HG03045 (cell line): ENCODE results near the gene CCNL1.
"Not testable (repeated sequence)": the region's sequence is repeated elsewhere in the genome, so short reads cannot be mapped to it uniquely, and the experiment has no call there.

Experiments
- ATAC-seq: cut with Tn5 transposase; IDR thresholded peaks from one replicate; pipeline ENCODE4 v1.9.1; 2021; ENCODE audit warnings: mild to moderate bottlenecking, moderate library complexity; ENCODE audit not compliant: unreplicated experiment

CCNL1 gene

DNA sequence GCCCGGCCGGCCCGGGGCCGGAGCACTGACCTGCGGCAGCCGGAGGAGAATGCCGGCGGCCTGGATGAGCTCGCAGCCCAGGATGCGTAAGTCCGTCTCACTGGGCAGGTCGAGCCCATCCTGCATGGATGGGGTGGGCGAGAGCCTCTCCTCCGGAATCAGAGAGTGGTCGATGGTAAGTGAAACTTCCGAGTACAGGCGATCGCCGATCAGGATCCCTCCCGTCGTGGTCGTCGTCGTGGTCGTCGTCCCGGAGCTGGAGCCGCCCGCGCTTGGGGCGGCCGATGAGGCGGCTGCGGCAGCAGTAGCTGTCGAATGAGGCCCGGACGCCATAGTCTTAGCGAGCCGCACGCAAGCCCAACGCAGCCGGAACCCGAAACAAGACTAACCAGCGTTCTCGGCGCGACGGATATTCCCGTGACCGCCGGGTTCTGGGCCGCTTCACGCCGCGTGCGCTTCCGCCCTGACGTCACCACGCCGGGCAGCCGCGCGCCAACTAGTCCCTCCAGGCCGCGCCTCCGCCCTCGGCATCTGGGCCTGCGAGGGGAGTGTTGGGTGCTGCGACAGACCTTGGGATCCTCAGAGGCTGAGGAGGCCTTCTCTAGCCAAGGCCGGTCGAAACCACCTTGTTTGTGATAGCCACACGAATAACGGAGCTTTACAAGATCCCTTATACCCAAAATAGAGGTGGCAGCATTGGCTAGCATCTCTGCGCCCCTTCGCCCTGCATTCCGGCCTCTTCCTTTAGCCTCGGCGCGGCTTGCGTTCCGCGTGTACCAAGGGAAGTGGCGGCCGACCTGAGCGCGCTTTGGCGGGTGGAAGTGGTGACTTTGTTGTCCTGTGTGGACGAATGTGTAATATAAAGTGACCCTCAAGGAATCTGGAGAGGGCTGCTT is at the start of gene CCNL1:
CCNL1 (minus strand) TSS at position 386 of the 896 bp plus-strand sequence; CDS start at position 333, 53 bp downstream.
- ATAC-seq, result peak; percentile 78

GRCh38 chr3:157204880-157205279 is 44.9 kb upstream of the CCNL1 start:
- ATAC-seq, result no peak

DNA sequence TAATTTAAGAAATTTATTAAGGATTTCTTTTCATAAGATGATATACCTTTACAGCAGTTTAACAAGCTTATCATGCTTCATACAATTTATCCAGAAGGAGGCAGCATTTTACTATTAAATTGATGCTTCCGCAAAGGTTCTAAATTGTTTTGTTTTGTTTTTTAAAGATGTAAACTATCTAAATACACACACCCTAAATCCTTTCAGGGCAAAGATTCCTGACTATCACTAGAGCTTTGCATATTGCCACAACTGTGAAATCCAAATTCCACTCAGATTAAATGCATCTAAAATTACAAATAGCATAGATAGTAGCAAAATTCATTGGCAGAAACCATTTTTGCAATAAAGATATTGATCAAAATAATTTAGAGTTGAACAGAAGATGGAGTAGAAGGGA is 44.5 kb upstream of the CCNL1 start:
- no peak for ATAC-seq

- no peak for ATAC-seq
These were observed 41.8 kb upstream of the CCNL1 start for GRCh38 chr3:157201648-157202278.

DNA sequence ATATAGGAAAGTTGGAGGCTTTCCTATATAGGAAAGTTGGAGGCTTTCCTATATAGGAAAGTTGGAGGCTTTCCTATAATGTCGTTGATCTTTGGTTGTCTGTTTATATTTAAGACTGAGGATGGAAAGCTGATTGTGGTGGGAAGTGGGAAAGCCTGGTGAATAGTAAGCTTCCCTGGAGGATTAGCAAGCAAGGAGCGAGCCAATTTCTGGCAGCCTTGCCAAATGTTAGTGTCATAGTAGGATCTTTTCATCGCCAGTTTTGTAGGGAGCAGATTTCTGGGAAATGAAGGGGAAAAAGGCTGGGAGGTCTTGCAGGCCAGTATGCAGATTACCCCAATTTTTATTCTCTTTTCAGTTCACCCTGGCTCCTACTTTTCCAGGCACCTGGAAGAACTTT is 39.9 kb upstream of the CCNL1 start:
- no peak for ATAC-seq

DNA sequence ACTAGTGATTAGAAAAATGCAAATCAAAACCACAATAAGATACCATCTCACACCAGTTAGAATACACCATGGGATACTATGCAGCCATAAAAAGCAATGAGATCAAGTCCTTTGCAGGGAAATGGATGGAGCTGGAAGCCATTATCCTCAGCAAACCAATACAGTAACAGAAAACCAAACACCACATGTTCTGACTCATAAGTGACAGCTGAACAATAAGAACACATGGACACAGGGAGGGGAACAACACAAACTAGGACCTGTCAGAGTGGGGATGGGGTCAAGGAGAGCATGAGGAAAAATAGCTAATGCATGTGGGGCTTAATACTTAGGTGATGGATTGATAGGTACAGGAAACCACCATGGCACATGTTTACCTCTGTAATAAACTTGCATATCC is 36.0 kb upstream of the CCNL1 start:
- ATAC-seq, result no peak

DNA sequence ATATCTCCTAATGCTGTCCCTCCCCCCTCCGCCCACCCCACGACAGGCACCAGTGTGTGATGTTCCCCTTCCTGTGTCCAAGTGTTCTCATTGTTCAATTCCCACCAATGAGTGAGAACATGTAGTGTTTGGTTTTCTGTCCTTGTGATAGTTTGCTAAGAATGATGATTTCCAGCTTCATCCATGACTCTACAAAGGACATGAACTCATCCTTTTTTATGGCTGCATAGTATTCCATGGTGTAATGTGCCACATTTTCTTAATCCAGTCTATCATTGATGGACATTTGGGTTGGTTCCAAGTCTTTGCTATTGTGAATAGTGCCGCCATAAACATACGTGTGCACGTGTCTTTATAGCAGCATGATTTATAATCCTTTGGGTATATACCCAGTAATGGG is 31.2 kb upstream of the CCNL1 start:
- not testable (repeated sequence) for ATAC-seq

GRCh38 chr3:157190380-157190872 is 30.5 kb upstream of the CCNL1 start:
- no peak for ATAC-seq

DNA sequence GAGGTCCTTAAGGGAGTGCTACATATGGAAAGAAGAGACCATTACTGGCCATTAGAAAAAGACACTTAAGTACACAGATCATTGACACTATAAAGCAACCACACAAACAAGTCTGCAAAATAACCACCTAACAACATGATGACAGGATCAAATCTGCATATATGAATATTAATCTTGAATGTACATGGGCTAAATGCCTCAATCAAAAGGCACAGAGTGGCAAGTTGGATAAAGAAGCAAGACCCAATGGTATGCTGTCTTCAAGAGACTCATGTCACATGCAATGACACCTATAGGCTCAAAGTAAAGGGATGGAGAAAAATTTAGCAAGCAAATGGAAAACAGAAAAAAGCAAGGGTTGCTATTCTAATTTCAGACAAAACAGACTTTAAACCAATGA is 28.4 kb upstream of the CCNL1 start:
- no peak for ATAC-seq

DNA sequence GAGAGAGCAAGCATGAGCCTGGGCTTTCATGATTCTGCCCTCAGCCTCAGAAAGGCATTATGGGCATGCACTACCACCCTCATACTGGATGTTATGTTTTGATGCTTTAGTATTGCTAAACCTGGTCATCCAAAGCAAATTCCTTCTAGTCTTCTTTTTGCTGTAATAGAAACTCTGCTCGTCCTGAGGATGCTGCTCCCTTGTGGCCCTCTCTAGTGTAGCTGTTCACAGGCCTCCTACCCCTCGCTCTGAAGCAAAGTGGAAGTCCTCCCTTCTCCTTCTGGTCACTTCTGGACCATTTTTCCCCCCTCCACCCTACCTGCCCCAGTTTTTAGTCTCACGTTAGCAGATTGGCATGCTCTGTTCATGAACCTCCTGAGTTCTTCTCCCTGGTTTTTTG is 22.9 kb upstream of the CCNL1 start:
- no peak for ATAC-seq

DNA sequence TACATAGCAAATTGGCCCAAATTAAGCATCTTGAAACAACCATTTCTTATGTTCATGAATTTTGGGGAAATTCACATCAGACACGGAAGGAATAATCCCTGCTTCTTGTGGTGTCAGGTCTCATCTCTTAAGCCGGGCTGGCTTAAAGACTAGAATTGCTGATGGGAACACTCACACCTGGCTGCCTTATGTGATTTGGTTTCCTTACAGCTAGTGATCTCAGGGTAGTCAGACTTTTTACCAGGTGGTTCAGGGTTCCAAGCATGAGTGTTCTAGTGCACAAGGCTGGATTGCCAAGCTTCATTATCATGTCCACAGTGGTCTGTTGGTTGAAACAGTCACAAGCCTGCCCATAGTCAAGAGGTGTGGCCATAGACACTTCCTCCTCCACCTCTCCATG is 20.3 kb upstream of the CCNL1 start:
- ATAC-seq, result no peak

DNA sequence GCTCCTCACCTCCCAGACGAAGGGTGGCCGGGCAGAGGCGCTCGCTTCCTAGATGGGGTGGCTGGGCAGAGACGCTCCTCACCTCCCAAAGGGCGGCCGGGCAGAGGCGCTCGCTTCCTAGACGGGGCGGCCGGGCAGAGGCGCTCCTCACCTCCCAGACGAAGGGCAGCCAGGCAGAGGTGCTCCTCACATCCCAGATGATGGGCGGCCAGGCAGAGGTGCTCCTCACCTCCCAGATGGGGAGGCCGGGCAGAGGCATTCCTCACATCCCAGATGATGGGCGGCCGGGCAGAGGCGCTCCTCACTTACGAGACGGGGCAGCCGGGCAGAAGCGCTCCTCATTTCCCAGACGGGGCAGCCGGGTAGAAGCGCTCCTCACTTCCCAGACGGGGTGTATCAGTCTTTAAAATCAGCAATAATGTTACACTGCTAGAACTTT is 19.4 kb upstream of the CCNL1 start:
- ATAC-seq, result no peak

DNA sequence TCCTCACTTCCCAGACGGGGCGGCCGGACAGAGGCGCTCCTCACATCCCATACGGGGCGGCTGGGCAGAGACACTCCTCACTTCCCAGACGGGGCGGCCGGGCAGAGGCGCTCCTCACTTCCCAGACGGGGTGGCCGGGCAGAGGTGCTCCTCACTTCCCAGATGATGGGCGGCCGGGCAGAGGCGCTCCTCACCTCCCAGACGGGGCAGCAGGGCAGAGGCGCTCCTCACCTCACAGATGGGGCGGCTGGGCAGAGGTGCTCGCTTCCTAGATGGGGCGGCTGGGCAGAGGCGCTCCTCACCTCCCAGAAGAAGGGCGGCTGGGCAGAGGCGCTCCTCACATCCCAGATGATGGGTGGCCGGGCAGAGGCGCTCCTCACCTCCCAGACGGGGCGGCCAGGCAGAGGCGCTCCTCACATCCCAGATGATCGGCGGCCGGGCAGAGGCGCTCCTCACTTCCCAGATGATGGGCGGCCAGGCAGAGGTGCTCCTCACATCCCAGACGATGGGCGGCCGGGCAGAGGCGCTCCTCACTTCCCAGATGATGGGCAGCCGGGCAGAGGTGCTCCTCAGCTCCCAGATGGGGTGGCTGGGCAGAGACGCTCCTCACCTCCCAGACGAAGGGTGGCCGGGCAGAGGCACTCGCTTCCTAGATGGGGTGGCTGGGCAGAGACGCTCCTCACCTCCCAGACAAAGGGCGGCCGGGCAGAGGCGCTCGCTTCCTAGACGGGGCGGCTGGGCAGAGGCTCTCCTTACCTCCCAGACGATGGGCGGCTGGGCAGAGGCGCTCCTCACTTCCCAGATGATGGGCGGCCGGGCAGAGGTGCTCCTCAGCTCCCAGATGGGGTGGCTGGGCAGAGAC is 18.8 kb upstream of the CCNL1 start:
- ATAC-seq, result not testable (repeated sequence)

DNA sequence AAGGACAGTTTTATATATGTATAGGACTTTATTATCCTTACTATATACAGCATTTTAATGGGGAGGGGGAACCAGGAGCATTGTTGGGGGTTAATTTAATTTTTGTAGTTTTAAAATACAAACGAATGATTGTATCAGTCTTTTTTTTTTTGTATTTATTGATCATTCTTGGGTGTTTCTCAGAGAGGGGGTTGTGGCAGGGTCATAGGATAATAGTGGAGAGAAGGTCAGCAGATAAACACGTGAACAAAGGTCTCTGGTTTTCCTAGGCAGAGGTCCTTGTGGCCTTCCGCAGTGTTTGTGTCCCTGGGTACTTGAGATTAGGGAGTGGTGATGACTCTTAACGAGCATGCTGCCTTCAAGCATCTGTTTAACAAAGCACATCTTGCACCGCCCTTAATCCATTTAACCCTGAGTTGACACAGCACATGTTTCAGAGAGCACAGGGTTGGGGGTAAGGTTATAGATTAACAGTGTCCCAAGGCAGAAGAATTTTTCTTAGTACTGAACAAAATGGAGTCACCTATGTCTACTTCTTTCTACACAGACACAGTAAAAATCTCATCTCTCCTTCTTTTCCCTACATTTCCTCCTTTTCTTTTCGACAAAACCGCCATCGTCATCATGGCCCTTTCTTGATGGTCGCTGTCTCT is 18.0 kb upstream of the CCNL1 start:
- ATAC-seq, result not testable (repeated sequence)

DNA sequence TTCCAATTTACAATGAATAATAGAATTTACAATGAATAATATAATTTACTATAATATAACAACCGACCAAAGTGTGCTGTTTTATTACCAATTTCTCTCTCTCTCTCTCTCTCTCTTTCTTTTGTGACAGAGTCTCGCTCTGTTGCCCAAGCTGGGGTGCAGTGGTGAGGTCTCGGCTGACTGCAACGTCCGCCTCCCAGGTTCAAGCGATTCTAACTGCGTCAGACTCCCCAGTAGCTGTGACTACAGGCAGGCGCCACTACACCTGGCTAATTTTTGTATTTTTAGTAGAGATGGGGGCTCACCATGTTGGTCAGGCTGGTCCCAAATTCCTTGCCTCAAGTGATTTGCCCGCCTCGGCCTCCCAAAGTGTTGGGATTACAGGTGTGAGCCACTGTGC is 17.0 kb upstream of the CCNL1 start:
- ATAC-seq, result no peak

DNA sequence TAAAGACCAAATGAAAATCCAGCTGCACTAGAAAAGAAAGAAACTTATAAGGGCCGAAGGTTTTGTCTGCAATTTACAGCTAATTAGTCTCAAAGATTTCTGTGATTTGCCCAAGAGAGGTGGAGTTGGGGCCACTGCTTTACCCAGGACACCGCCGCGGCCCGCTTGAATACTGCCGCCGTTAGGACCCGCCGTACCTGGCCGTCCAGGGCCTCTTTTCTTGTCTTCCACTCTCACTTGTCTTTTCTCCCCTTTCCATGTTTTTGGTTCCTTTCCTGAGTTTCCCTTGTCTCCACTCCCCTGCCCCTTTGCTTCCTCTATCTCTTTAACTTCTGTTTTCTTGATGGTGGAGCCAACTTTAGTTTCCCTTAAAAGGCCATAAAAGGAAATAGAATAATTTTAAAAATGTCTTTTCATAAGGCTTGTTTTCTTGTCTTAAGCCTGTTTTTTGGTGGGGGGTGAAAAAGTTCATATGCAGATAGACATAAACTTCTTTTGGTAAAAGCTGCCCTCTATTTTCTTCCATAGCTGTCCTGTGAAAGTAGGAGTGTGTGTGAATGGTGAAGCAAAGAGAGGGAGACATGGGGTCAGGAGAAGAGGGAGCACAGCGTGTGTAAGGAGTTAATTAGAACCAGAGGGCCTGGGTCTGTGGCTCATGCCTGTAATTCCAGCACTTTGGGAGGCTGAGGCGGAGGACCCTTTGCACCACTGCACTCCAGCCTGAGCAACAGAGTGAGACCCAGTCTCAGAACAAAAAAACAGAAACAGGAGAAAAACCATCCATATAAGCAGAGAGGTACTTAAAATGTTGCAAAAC is 16.0 kb upstream of the CCNL1 start:
- no peak for ATAC-seq

DNA sequence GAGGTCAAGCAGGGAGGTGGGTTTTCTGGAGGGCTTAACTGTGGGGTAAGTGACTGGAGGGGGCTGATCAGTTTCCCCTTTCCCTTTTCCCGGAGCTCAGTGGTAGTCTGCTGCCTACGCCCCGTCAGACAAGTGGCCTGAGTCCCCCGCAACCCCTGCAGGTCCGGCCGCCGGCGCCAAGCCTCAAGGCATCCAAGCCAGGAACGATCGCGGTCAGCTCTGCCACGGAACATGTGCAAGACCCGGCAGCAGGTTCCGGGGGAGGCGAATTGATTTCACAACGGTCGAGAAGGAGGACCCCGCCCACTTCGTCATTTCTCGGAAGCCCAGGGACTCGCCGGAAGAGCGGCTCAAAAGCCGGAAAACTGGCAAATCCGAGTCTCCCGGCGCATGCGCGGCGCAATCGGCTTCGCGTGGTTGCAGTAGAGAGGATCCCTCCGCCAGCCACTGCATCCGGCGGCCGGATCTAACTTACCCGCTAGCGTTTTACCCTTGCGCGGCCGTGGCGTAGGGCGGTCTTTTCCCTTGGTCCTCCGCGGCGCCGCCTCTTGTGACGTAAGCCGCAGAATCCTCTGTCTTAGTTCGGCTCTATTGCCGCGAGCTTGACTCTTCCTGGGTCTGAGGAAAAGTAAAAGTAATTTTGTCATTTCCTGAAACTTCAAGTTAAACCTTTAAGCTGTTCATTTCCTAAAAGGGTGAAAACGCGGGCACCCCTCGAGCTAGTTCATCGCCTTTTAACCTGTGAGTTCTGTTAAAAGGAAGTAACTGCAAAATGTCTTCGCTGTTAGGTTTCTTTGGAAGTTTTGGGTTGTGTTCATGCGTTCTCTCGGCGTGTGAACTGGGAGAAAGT is 14.9 kb upstream of the CCNL1 start:
- peak; percentile 96 for ATAC-seq

GRCh38 chr3:157174290-157174648 is 14.3 kb upstream of the CCNL1 start:
- peak; percentile 8 for ATAC-seq

DNA sequence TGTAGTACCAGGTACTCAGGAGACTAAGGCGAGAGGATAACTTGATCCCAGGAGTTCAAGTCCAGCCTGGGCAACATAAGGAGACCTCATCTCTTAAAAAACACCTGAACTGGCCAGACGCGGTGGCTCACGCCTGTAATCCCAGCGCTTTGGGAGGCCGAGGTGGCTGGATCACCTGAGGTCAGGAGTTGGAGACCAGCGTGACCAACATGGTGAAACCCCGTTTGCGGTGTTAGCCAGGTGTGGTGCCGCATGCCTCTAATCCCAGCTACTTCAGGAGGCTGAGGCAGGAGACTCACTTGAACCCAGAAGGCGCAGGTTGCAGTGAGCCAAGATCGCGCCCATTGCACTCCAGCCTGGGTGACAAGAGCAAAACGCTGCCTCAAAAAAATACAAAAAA is 13.4 kb upstream of the CCNL1 start:
- ATAC-seq, result not testable (repeated sequence)
